H1 (cell line): ENCODE measurements around the gene QRSL1.

Source experiments
- BCL11A ChIP-seq, 2 experiments: IDR thresholded peaks; one replicate each; pipeline ENCODE4 v1.6.1; 2011; ENCODE audit warnings: low read depth in 2 of 2, low read length in 2 of 2, mild to moderate bottlenecking in 2 of 2
- BRCA1 ChIP-seq: IDR thresholded peaks from 2 replicates; pipeline ENCODE4 v1.6.1; 2012; ENCODE audit warnings: low read depth, low read length, improper control_type of control experiment
- CREB1 ChIP-seq: IDR thresholded peaks from 2 replicates; pipeline ENCODE4 v1.6.1; 2012; ENCODE audit warnings: inconsistent platforms
- EGR1 ChIP-seq: IDR thresholded peaks from 2 replicates; pipeline ENCODE4 v1.6.1; 2011; ENCODE audit warnings: low read depth, low read length, borderline replicate concordance
- EP300 ChIP-seq, 2 experiments: IDR thresholded peaks; 1 replicate in 1 of 2; 2 replicates in 1 of 2; pipeline ENCODE4 v1.6.1; 2011 to 2012; ENCODE audit warnings: low read depth in 2 of 2, low read length in 2 of 2, mild to moderate bottlenecking in 2 of 2, borderline replicate concordance in 1 of 2, inconsistent platforms in 1 of 2, moderate library complexity in 1 of 2
- GTF2F1 ChIP-seq: IDR thresholded peaks from 2 replicates; pipeline ENCODE4 v1.6.1; 2012; ENCODE audit warnings: low read depth, low read length, improper control_type of control experiment, borderline replicate concordance
- POLR2A ChIP-seq, 2 experiments: IDR thresholded peaks; 1 replicate in 1 of 2; 2 replicates in 1 of 2; pipeline ENCODE4 v1.6.1; 2011; ENCODE audit warnings: low read depth in 2 of 2, low read length in 2 of 2, mild to moderate bottlenecking in 2 of 2; ENCODE audit errors: control extremely low read depth in 1 of 2
- RAD21 ChIP-seq, 2 experiments: IDR thresholded peaks in 1 of 2; conservative IDR thresholded peaks in 1 of 2; 2 replicates each; pipeline ENCODE4 v1.6.1; 2011; ENCODE audit warnings: low read depth in 2 of 2, low read length in 2 of 2, improper control_type of control experiment in 1 of 2, inconsistent platforms in 1 of 2, mild to moderate bottlenecking in 1 of 2, moderate library complexity in 1 of 2
- RXRA ChIP-seq: IDR thresholded peaks from 2 replicates; pipeline ENCODE4 v1.6.1; 2011; ENCODE audit warnings: low read depth, mild to moderate bottlenecking, low read length, moderate library complexity; ENCODE audit not compliant: insufficient read depth
- SRF ChIP-seq: IDR thresholded peaks from 2 replicates; pipeline ENCODE4 v1.6.1; 2011; ENCODE audit warnings: mild to moderate bottlenecking, low read depth, low read length, moderate library complexity
- ZNF274 ChIP-seq: IDR thresholded peaks from 2 replicates; pipeline ENCODE4 v1.7.0; 2012; ENCODE audit warnings: low read length, borderline replicate concordance; ENCODE audit errors: extremely low read depth
- TF ChIP-seq, protein P1 (sequence below), 3 experiments: IDR thresholded peaks; 1 replicate in 2 of 3; 2 replicates in 1 of 3; pipeline versions ENCODE4 v1.5.1 to v1.6.1; 2011; ENCODE audit warnings: low read length in 3 of 3, mild to moderate bottlenecking in 3 of 3, inconsistent platforms in 2 of 3, low read depth in 1 of 3, moderate library complexity in 1 of 3; ENCODE audit not compliant: insufficient read depth in 1 of 3; ENCODE audit errors: control extremely low read depth in 1 of 3

DNA sequence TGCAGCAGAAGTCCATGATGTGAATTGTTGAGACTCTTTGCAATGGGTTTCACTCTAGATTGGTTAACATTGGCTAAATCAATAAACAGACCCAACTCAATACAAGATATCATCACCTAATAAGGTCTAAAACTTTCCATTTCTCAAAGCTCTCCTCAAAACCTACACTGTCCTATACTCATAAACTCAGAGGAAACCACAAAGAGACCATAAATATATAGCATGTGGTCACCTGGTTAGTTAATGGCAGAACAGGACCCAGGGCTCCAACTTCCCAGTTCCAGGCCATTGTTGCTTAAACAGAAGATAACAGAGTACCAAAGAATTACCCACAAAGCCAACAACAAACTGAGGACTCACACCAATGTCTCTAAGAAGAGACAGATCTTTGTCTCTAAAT lies 12.1 kb upstream of the QRSL1 start:
- no peak for TF ChIP-seq RXRA
- TF ChIP-seq, protein P1, sequence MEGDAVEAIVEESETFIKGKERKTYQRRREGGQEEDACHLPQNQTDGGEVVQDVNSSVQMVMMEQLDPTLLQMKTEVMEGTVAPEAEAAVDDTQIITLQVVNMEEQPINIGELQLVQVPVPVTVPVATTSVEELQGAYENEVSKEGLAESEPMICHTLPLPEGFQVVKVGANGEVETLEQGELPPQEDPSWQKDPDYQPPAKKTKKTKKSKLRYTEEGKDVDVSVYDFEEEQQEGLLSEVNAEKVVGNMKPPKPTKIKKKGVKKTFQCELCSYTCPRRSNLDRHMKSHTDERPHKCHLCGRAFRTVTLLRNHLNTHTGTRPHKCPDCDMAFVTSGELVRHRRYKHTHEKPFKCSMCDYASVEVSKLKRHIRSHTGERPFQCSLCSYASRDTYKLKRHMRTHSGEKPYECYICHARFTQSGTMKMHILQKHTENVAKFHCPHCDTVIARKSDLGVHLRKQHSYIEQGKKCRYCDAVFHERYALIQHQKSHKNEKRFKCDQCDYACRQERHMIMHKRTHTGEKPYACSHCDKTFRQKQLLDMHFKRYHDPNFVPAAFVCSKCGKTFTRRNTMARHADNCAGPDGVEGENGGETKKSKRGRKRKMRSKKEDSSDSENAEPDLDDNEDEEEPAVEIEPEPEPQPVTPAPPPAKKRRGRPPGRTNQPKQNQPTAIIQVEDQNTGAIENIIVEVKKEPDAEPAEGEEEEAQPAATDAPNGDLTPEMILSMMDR (IDR thresholded peaks at IDR 0.05; ENCODE audit: control extremely low read depth in 1 of 3, insufficient read depth in 1 of 3, low read depth in 1 of 3, low read length in 3 of 3) = no peak
- TF ChIP-seq RAD21 (IDR thresholded peaks at IDR 0.05 in 1 of 2, conservative IDR thresholded peaks at IDR 0.05 in 1 of 2; ENCODE audit: low read depth in 2 of 2, low read length in 2 of 2) = no peak
- TF ChIP-seq POLR2A (IDR thresholded peaks at IDR 0.05; ENCODE audit: control extremely low read depth in 1 of 2, low read depth in 2 of 2, low read length in 2 of 2) = no peak
- TF ChIP-seq CREB1 = no peak
- TF ChIP-seq ZNF274 = no peak
- TF ChIP-seq SRF = no peak
- TF ChIP-seq GTF2F1 = no peak
- no peak for TF ChIP-seq EP300 (IDR thresholded peaks at IDR 0.05; ENCODE audit: borderline replicate concordance in 1 of 2, low read depth in 2 of 2, low read length in 2 of 2)
- TF ChIP-seq BCL11A (IDR thresholded peaks at IDR 0.05; ENCODE audit: low read depth in 2 of 2, low read length in 2 of 2) = no peak
- no peak for TF ChIP-seq BRCA1
- TF ChIP-seq EGR1 = no peak
